Measurements from ENCODE around the gene SPTBN5. TPM values are rescaled to one million over a fixed set of nuclear protein-coding genes. Genes with fewer than 3 reads are reported as not detected.

The SPTBN5 gene
- total and polyA plus RNA-seq, 10 of the 15 experiments (the other 5 are each of a cell fraction or from before 2014, with no cell fraction given): under 0.01 to 0.18 (median 0.04) TPM; not detected in 4

DNA sequence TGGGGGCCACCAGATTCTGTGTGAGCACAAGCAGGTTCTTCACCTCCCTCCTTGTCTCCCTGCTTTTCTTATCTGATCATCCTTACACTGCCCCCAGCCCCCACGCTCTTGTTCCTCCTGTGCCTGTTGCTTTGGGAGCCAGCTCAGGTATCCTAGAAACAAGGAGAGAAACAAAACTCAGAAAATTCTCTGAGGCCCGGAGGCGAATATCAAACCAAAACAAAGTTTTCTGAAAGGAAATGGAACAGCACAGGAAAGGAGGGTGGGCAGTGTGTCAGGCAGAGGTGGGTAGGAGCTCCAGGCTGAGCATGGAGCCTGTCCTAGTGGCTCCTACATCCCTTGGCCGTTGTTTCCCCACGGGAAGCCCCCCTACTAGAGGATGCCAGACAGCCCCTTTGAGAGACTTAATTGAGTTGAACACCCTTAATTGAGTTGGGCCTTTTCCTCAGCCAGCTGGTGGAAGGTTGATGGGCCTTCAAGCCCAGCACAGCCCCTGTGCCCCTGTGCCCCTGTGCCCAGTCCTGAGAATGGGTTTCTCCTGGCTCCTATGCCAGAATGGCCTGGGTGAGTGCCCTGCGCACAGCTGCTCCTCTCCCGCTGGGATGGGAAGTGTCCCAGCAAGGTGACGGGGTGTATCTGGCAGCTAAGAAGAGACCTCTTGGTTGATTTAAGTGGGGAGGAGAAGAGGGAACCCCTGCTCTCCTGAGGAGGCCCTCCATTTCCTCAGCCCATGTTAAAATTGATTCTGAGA is 88.8 kb downstream of the SPTBN5 start:
- H3K36me3 ChIP-seq (ENCODE audit: control insufficient read depth in 2 of 2, insufficient read depth in 2 of 2, low read length in 1 of 2): peaks cover 0 to 4% of the 10 kb centered on the region in 2 experiments; a peak in 3 of 4 replicates
- no peaks in the 10 kb centered on the region; the same call in 2 of the 3 replicates for H3K9me3 ChIP-seq (replicated peaks; ENCODE audit: control insufficient read depth, insufficient read depth, low read length)
- intact Hi-C loops (cut with micrococcal nuclease; ENCODE audit: unreplicated experiment) (no loop called here), in situ Hi-C loops (cut with MboI) (no loop called here)
- H4K20me1 ChIP-seq (ENCODE audit: control insufficient read depth, insufficient read depth): no peaks in the 10 kb centered on the region
- POLR2A ChIA-PET: interaction anchor here (7.0 kb wide), 1 partner anchor 31 kb away, joined by 32 read pairs; the partner anchor contains the start of gene MAPKBP1
- DNase-seq (ENCODE audit: low read depth, low spot score) (no peak), ATAC-seq (no peak), FAIRE-seq (no peak)
- H2AFZ ChIP-seq (ENCODE audit: control insufficient read depth, low read depth, low read length): no peak overlapping the region
- no peak overlapping the region for H3K9ac ChIP-seq (ENCODE audit: control insufficient read depth, insufficient read depth, low read length)
- CTCF ChIA-PET: interaction anchor here (0.7 to 3.6 kb wide), 3 partner anchors 31 to 198 kb away, joined by 3 to 34 read pairs (median 4); partner anchors contain the start of gene MAPKBP1
- no peaks in the 10 kb centered on the region for H3K27me3 ChIP-seq (replicated peaks in 1 of 2; ENCODE audit: control insufficient read depth in 2 of 2, insufficient read depth in 2 of 2, low read length in 1 of 2)
- SMC1A ChIA-PET (ENCODE audit: uncharacterized antibody, unreplicated experiment): interaction anchor here (1.1 to 1.8 kb wide), 2 partner anchors 26 to 31 kb away, joined by 4 to 12 read pairs; partner anchors contain the start of gene MAPKBP1
- 87% methylated on average over 8 of the region's 8 CpGs for WGBS (ENCODE audit: insufficient coverage, insufficient replicate concordance, low lambda C conversion rate, missing lambda C conversion rate)
- no peaks in the 10 kb centered on the region for H3K79me2 ChIP-seq (ENCODE audit: control insufficient read depth, insufficient read depth, low read length)
- H3K4me2 ChIP-seq (ENCODE audit: control insufficient read depth, insufficient read depth): no peak overlapping the region
- no TSS peak for BruUV-seq (replicated peaks)
- no peaks in the 10 kb centered on the region for H3K4me1 ChIP-seq (ENCODE audit: control insufficient read depth, insufficient read depth, low read length)
- no peak overlapping the region for H3K27ac ChIP-seq (ENCODE audit: control insufficient read depth, insufficient read depth)
- RAD21 ChIA-PET (ENCODE audit: unreplicated experiment): interaction anchor here (12.6 kb wide), 1 partner anchor 31 kb away, joined by 305 read pairs; the partner anchor contains the start of gene MAPKBP1
- TF ChIP-seq NFYB (IDR thresholded peaks at IDR 0.05; ENCODE audit: insufficient read depth, low read depth, low read length): no peak
- TF ChIP-seq, protein P1, sequence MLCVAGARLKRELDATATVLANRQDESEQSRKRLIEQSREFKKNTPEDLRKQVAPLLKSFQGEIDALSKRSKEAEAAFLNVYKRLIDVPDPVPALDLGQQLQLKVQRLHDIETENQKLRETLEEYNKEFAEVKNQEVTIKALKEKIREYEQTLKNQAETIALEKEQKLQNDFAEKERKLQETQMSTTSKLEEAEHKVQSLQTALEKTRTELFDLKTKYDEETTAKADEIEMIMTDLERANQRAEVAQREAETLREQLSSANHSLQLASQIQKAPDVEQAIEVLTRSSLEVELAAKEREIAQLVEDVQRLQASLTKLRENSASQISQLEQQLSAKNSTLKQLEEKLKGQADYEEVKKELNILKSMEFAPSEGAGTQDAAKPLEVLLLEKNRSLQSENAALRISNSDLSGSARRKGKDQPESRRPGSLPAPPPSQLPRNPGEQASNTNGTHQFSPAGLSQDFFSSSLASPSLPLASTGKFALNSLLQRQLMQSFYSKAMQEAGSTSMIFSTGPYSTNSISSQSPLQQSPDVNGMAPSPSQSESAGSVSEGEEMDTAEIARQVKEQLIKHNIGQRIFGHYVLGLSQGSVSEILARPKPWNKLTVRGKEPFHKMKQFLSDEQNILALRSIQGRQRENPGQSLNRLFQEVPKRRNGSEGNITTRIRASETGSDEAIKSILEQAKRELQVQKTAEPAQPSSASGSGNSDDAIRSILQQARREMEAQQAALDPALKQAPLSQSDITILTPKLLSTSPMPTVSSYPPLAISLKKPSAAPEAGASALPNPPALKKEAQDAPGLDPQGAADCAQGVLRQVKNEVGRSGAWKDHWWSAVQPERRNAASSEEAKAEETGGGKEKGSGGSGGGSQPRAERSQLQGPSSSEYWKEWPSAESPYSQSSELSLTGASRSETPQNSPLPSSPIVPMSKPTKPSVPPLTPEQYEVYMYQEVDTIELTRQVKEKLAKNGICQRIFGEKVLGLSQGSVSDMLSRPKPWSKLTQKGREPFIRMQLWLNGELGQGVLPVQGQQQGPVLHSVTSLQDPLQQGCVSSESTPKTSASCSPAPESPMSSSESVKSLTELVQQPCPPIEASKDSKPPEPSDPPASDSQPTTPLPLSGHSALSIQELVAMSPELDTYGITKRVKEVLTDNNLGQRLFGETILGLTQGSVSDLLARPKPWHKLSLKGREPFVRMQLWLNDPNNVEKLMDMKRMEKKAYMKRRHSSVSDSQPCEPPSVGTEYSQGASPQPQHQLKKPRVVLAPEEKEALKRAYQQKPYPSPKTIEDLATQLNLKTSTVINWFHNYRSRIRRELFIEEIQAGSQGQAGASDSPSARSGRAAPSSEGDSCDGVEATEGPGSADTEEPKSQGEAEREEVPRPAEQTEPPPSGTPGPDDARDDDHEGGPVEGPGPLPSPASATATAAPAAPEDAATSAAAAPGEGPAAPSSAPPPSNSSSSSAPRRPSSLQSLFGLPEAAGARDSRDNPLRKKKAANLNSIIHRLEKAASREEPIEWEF (IDR thresholded peaks at IDR 0.05; ENCODE audit: insufficient replicate concordance, low read depth, low read length): no peak
- no peak overlapping the region for H3K4me3 ChIP-seq

All from GM12878 (cell line).